H7 (cell line): ENCODE data around the gene AGAP1. TPM values are rescaled to one million over a fixed set of nuclear protein-coding genes. Genes with fewer than 3 reads are reported as not detected.
A peak's percentile ranks its signal among the peaks of the same experiment; 100 is the strongest.

Source experiments
- DNase-seq: peaks from one replicate; pipeline ENCODE4 v3.0.0; 2012
- H3K27me3 ChIP-seq: 2 replicates; pipeline ENCODE4 v1.6.0; 2011; ENCODE audit warnings: mild to moderate bottlenecking, low read length; ENCODE audit not compliant: control insufficient read depth, insufficient read depth
- H3K36me3 ChIP-seq: replicated peaks from 2 replicates; pipeline ENCODE4 v1.5.1; 2011; ENCODE audit warnings: low read length; ENCODE audit not compliant: control insufficient read depth, insufficient read depth
- H3K4me3 ChIP-seq: 2 replicates; pipeline ENCODE4 v1.5.1; 2011; ENCODE audit warnings: low read depth, mild to moderate bottlenecking, control low read depth, low read length, moderate library complexity; ENCODE audit not compliant: insufficient read depth
- total RNA-seq: library from RNA; depleted of rRNA; stranded (reverse); fragments of >200 nt; shearing (Covaris generic); gene quantifications from 2 replicates; pipeline ENCODE4 v1.2.3, GENCODE V29; 2014

Gene AGAP1
- total RNA-seq, 1 experiment from 2014 or later: 12.6 TPM

DNA sequence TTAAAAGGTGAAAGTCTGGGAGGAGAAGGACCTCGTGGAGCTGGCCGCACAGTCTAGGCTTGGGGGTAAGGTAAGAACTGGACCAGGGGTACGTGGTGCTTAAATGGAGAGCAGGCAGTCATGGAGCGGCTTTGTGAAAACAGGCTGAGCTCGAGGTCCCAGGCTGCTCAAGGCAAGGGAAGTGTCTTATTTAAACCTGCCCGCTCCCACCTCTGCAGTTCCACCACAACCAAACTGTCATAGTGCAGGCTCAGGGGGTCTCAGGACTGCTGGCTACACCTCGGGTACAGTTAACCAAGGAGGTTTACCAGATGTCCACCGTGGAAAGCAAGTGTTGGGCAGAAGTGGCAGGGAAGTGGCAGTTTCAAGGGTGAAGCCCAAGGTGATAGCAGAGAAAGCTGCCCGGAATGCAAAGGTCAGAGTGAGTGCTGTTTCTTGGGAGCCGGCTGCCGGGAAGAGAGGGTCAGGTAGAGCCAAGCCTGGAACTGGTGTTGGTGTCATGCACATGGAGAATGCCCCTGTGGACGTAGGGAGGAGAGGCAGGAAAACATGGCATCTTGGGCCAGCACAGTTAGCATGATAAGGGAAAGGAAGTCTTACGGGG lies 471.0 kb downstream of the AGAP1 start:
- H3K4me3 ChIP-seq: no peak overlapping the region
- no peaks in the 10 kb centered on the region; the same call in 1 of the 2 replicates for H3K36me3 ChIP-seq
- peak; percentile 43 for DNase-seq
- H3K27me3 ChIP-seq: no peaks in the 10 kb centered on the region

DNA sequence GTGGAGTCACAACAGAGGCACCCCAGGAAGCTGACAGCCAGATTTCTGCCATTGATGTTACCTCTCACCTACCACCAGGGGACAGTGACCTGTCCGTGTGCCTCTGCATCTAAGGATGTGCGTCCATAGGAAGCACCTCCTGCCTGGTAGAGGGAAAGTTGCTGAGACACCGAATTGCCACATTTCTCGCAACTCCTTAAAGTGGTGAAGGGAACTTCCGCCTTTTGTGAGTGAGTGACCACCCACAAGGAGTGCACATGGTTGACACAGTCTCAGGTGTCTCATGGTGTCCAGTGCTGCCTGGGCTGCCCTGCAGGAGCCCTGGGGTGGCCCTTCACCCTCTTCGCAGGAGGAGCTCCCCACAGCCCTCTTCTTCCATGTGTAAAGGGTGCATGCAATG lies 472.6 kb downstream of the AGAP1 start:
- Histone ChIP-seq H3K27me3 (no peaks in the 10 kb centered on the region), H3K36me3 (no peaks in the 10 kb centered on the region; the same call in 1 of the 2 replicates), H3K4me3 (no peak overlapping the region)
- DNase-seq: peak; percentile 76

DNA sequence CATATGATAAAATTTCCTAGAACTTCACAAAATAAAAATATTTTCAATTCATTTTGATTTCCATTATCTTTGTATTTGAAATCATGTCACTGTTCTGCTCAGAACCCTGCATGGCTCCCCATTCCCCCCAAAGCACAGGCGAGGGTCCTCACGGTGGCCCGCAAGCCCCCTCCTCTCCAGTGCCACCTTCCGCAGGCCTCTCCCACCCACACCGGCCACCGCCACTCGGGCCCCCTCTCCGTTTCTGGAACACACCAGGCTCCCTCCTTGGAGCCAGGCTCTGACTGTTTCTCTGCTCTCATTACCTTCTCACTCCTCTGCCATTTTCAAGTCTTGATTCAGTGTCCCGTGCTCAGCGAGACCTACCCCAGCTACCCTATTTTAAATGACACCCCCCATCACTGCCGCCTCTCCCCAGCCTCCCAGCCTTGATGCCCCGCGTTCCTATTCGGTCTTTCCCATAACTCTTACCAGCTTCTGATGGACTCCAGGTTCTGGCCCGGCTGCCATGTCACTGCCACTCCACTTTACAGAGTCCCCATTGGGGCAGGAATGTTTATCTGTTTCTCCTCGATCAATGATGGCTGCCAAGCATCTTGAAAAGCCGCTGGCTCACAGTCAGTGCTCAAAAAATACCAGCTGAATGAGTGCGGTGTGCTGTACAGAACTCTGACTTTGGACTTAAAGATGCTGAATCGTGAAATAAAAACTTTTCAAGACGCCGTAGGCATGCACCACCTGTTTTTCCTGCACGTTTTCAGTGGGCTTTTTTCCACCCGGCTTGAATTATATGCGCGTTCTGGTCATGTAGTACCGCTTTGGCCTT lies 473.3 kb downstream of the AGAP1 start:
- H3K27me3 ChIP-seq: no peaks in the 10 kb centered on the region
- no peaks in the 10 kb centered on the region; the same call in 1 of the 2 replicates for H3K36me3 ChIP-seq
- DNase-seq: peak; percentile 41
- H3K4me3 ChIP-seq: no peak overlapping the region

DNA sequence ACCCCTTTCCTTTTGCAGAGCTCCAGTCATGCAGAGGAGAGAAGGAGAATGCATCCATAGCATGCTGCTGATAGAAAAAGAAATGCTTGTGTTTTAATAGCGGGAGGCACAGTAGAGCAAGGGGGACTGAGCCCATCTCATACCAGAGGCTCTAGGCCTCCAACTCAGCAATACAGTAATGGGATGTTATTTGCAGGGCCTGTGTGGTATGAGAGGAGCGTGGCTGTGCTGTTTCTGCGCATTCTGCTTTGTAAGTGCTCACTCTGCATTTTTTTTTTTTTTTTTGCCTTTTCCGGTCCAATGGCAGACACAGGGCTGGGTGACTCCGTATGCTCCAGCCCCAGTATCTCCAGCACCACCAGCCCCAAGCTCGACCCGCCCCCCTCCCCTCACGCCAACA lies 474.3 kb downstream of the AGAP1 start:
- DNase-seq: no peak
- Histone ChIP-seq H3K27me3 (no peaks in the 10 kb centered on the region), H3K4me3 (no peak overlapping the region), H3K36me3 (no peaks in the 10 kb centered on the region; the same call in 1 of the 2 replicates)

DNA sequence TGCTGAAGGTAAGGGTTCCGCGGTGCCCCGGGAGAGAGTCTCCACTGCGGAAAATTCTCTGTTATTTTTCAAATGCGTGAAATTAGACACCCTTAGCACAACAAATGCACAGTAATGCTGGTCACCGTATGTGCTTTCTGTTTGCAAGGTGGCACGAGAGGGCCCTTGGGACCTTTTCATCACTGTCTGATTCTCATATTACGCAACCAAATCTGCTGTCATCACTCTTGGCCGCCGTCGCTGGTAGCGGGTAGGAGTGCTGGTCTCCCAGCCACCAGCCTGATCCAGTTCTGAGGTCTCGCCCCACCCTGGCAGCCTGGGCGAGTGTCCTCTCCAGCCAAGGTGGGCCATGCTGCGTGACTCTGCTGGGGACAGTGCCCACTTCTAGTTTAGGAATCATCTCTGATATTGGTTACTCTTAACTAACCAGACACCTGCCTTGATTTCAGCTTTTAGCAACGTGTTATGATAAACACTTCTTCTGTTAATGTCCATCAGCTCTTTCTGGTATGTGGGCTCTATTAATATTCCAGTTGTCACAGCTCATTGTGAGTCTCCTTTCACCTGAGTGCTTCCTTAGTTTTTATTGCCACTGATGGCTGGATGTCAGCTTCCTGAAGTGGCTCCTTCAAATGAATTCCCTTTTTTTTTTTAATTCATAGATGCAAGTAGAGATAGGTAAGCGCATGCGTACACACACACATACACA lies 474.9 kb downstream of the AGAP1 start:
- H3K4me3 ChIP-seq: no peak overlapping the region
- H3K36me3 ChIP-seq: no peaks in the 10 kb centered on the region; the same call in 1 of the 2 replicates
- peak; percentile 36 for DNase-seq
- no peaks in the 10 kb centered on the region for H3K27me3 ChIP-seq

DNA sequence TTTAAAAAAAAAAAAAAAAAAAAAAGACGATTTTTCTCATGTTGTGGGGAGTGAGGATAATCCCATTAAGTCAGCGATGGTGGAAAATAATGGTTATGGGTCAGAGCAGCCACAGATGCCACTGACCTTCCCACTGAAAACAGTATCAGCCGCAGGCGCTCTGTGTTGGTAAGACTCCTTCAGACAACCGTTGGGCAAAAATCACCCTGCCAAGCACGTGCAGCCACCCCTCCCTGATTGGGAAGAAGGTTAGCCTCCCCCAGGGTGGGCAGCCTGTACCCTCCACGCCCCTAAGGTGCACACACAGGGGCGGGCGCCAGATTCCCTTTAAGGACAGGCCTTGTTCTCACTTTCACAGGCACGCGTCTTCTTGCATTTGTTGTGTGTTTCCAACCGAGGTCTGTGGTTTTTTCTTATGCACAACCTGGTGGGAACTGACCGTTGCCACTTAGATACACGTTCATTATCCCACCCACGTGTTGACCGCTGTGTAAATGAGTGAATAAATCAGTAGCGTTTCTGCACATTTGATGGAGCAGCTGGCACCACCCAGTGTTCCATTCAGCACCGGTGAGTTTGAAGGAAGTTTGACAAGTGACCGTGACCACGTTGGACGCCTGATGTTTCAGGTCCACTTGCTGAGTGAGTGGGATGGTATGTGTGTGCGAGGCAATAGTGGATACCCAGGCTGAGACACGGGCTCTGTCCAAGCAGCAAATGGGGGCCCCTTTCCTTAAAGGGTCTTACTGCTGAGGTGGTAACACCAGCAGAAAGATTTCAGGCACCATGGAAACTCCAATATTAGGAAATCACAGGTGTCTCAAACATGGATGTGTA lies 476.6 kb downstream of the AGAP1 start:
- H3K4me3 ChIP-seq: no peak overlapping the region
- no peaks in the 10 kb centered on the region for H3K27me3 ChIP-seq
- no peak for DNase-seq
- H3K36me3 ChIP-seq: no peaks in the 10 kb centered on the region; the same call in 1 of the 2 replicates

DNA sequence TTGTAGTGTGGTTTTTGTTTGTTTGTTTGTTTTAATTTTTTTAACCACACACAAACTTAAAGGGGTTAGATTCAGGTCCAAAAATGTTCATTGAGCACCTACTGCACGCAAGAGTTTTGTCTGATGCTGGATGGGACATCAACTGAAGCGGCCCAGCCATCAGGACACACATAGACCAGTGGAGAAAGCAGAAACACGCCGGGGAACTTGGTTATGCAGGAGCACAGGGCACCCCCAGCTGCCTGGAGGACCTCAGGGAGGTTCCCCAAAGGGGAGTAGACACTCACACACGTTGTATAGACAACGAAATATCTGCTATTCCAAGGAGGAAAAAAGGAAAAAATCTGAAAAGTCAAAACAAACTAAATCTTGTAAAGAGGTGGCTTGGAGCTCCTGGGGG lies 482.7 kb downstream of the AGAP1 start:
- H3K27me3 ChIP-seq: no peaks in the 10 kb centered on the region
- H3K36me3 ChIP-seq: no peaks in the 10 kb centered on the region; the same call in 1 of the 2 replicates
- DNase-seq: no peak
- no peak overlapping the region for H3K4me3 ChIP-seq

DNA sequence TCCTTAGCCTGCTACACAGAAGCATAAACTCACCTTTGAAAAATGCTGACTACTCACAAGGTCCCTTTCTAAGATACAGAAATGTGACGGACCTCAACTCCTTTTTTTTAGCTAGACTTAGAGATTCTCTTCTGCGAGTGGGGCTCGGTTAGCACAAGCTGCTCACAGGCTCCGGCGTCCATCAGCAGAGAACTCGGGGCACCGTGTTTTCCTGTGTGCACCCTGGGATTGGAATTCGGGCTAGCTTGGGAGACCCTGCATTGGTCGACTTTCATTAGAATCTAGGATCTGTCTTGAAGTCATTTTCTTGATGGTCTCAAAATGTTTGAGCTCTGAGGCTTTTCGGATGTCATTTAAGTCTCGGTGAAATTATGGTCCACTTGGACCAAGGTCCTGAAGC lies 483.1 kb downstream of the AGAP1 start:
- no peak for DNase-seq
- no peaks in the 10 kb centered on the region; the same call in 1 of the 2 replicates for H3K36me3 ChIP-seq
- H3K4me3 ChIP-seq: no peak overlapping the region
- H3K27me3 ChIP-seq: no peaks in the 10 kb centered on the region

DNA sequence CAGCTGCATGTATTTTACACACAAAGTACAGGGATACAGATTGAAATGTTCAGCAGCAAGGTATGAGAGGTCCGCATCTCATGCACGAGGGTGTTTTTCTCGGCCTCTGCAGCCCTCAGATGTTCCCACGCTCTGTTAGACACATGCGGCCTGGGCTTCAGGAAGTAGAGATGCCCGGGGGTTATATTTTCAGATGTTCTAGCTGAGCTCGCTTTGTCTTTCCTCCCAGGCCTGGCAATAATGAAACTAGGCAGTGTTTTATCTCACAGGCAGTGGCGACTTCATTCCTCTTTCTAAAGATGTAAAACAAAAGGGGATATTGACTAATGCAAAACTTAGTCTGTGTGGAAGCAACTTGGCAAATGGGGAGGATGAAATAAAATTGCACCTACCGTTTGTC lies 483.6 kb downstream of the AGAP1 start:
- Histone ChIP-seq H3K36me3 (no peaks in the 10 kb centered on the region; the same call in 1 of the 2 replicates), H3K27me3 (no peaks in the 10 kb centered on the region), H3K4me3 (no peak overlapping the region)
- DNase-seq: no peak

DNA sequence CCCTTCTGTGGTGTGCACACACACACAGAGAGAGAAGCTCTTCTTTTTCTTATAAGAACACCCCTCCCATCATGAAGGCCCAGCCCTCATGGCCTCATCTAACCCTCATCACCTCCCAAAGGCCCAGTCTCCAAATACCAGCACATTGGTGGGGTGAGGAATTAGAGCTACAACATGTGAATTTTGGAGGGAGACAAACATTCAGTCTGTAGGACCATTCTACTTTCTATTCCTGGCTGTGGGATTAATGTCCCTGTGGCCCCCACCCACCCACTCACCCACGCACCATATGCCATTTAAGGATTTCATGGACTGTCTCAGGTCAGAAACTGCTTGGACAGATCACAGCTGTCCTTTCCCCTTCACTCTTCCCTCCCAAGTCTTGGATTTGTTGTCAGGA lies 484.2 kb downstream of the AGAP1 start:
- H3K27me3 ChIP-seq: no peaks in the 10 kb centered on the region
- no peaks in the 10 kb centered on the region; the same call in 1 of the 2 replicates for H3K36me3 ChIP-seq
- no peak for DNase-seq
- H3K4me3 ChIP-seq: no peak overlapping the region

DNA sequence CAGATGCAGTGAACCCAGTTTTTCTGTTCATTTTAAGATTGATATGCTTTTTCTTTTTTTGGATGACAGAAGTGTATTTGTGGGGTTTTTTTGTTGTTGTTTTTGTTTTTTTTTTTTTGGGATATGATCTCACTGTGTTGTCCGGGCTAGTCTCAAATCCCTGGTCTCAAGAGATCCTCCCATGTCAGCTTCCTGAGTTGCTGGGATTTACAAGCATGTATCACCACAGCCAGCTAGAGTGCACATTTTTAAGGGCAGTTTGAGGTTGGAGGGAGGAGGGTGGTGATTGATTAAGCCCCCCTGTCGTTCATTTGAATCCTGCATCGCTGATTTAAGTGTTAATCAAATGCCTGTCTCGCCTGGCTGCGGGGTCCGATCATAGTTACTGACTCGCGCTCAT lies 485.2 kb downstream of the AGAP1 start:
- H3K4me3 ChIP-seq: no peak overlapping the region
- H3K27me3 ChIP-seq: no peaks in the 10 kb centered on the region
- H3K36me3 ChIP-seq: no peaks in the 10 kb centered on the region; the same call in 1 of the 2 replicates
- DNase-seq: no peak

DNA sequence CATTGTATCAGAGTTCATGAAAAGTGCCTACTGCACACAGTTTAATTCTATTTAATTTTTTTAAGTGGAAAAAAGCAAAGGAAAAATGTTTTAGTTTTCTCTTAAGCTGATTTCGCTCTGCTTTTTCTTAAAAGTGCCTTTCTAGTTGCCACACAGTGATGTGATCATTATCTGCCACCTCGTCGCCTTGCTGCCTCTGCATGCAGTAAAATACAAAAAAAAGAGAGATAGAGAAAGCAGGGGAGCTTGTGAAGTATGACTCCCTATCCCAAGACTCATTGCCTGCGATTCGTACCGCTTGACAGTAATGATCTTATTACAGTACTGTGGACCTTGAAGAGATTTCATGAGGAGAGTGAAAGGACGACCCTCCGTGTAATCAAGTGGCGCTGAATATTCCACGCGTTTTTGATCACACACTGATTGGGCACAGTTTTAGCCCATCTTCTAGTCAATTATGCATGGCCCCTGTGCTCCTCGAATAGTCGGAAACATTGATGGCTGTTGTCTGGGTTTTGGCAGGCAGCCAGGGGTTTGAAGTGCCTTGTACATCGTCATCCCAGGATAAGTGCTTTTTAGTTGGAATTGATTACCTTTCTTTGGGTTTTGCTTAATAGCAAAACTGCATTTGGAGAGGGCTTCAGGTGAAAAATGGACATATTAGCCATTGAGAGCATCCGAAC lies 486.1 kb downstream of the AGAP1 start:
- DNase-seq: no peak
- no peaks in the 10 kb centered on the region for H3K27me3 ChIP-seq
- H3K4me3 ChIP-seq: no peak overlapping the region
- no peaks in the 10 kb centered on the region; the same call in 1 of the 2 replicates for H3K36me3 ChIP-seq

DNA sequence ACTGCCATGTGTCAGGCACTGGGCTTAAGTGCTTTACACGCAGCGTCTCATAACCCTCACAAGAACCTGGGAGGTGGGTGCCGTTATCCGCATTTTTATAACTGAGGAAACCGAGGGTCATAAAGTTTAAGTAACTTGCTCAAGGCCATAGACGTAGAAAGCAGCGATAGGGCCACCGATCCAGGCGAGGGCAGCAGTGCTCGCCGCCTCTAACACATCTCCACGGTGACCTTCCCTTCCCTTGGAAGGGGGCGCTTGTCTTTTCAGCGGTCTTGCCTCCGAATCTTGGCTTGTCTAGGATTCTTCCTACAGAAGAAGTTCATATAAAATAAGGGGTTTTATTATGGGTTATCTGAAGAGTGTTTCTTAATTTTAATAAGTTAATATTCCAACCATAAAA lies 487.8 kb downstream of the AGAP1 start:
- Histone ChIP-seq H3K27me3 (no peaks in the 10 kb centered on the region), H3K4me3 (no peak overlapping the region), H3K36me3 (no peaks in the 10 kb centered on the region)
- DNase-seq: peak; percentile 83
